ENCODE data around the gene FAM124A.

- TF ChIP-seq CTCF (conservative IDR thresholded peaks at IDR 0.05 in 1 of 2, IDR thresholded peaks at IDR 0.05 in 1 of 2; ENCODE audit: extremely low read depth in 1 of 2, insufficient read depth in 1 of 2, low read depth in 1 of 2, low read length in 2 of 2) (no peak), EZH2 (IDR thresholded peaks at IDR 0.05; ENCODE audit: borderline replicate concordance, low read length) (no peak)
These were observed 1.5 kb upstream of the FAM124A start for GRCh38 chr13:51220706-51221105.
